Smooth muscle cell (in vitro differentiated cells): ENCODE results near the gene ZCWPW1. TPM values are rescaled to one million over a fixed set of nuclear protein-coding genes. Genes with fewer than 3 reads are reported as not detected.
"Not testable (repeated sequence)": the region's sequence is repeated elsewhere in the genome, so short reads cannot be mapped to it uniquely, and the experiment has no call there.

Experiments
- DNase-seq: peaks from one replicate; lab custom pipeline; 2025; ENCODE audit not compliant: unreplicated experiment; lab: John Stamatoyannopoulos, UW
- H2AFZ ChIP-seq: fragments of 200-600 bp; sonication (generic); 2 replicates; pipeline ENCODE4 v1.6.0; 2016; ENCODE audit warnings: antibody characterized with exemption, low read depth, mild to moderate bottlenecking
- H3F3A ChIP-seq: fragments of 200-600 bp; sonication (generic); 2 replicates; pipeline ENCODE4 v1.6.0; 2017; ENCODE audit warnings: antibody characterized with exemption, low read depth
- H3K27ac ChIP-seq: fragments of 200-600 bp; sonication (generic); 2 replicates; pipeline ENCODE4 v1.5.1; 2016; ENCODE audit warnings: low read depth, mild to moderate bottlenecking
- H3K27me3 ChIP-seq: fragments of 200-600 bp; sonication (generic); 2 replicates; pipeline ENCODE4 v1.6.1; 2016; ENCODE audit warnings: low read depth, mild to moderate bottlenecking
- H3K36me3 ChIP-seq: fragments of 200-600 bp; sonication (generic); 2 replicates; pipeline ENCODE4 v1.5.1; 2016; ENCODE audit warnings: low read depth
- H3K4me1 ChIP-seq: fragments of 200-600 bp; sonication (generic); 2 replicates; pipeline ENCODE4 v1.5.1; 2016; ENCODE audit warnings: low read depth
- H3K4me2 ChIP-seq: fragments of 200-600 bp; sonication (generic); 2 replicates; pipeline ENCODE4 v1.6.0; 2016; ENCODE audit warnings: mild to moderate bottlenecking
- H3K4me3 ChIP-seq: fragments of 200-600 bp; sonication (generic); 2 replicates; pipeline ENCODE4 v1.5.1; 2016; ENCODE audit warnings: mild to moderate bottlenecking
- H3K79me2 ChIP-seq: fragments of 200-600 bp; sonication (generic); 2 replicates; pipeline ENCODE4 v1.6.0; 2016; ENCODE audit warnings: low read depth, mild to moderate bottlenecking
- H3K9ac ChIP-seq: fragments of 200-600 bp; sonication (generic); 2 replicates; pipeline ENCODE4 v1.6.0; 2016; ENCODE audit warnings: low read depth
- H3K9me3 ChIP-seq: fragments of 200-600 bp; sonication (generic); replicated peaks from 2 replicates; pipeline ENCODE4 v1.5.1; 2016; ENCODE audit warnings: low read depth
- H4K20me1 ChIP-seq: fragments of 200-600 bp; sonication (generic); 2 replicates; pipeline ENCODE4 v1.6.0; 2016; ENCODE audit warnings: low read depth
- WGBS: methylation state at CpG from one replicate; pipeline ENCODE4 v1.1.7; 2016; ENCODE audit warnings: low lambda C conversion rate; 5-methylcytosine and 5-hydroxymethylcytosine counted together
- polyA plus RNA-seq: library from polyadenylated mRNA; unstranded; fragments of >200 nt; fragmentation: Nextera tagmentation; extraction: Ambion mirVana; gene quantifications from 2 replicates; pipeline ENCODE4 v1.2.1, GENCODE V29; 2016
- total RNA-seq: library from RNA; depleted of rRNA; stranded (reverse); fragments of >200 nt; gene quantifications from 2 replicates; pipeline ENCODE4 v1.2.3, GENCODE V29; 2014
- TF ChIP-seq, protein P1 (sequence below): fragments of 200-600 bp; sonication (generic); IDR thresholded peaks from 2 replicates; pipeline ENCODE4 v1.5.1; 2017; ENCODE audit warnings: borderline replicate concordance, mild to moderate bottlenecking, antibody characterized with exemption; ENCODE audit not compliant: insufficient read depth, poor library complexity, severe bottlenecking

The ZCWPW1 gene
- total and polyA plus RNA-seq, 2 experiments from 2014 or later: 3.9 to 5.3 TPM

DNA sequence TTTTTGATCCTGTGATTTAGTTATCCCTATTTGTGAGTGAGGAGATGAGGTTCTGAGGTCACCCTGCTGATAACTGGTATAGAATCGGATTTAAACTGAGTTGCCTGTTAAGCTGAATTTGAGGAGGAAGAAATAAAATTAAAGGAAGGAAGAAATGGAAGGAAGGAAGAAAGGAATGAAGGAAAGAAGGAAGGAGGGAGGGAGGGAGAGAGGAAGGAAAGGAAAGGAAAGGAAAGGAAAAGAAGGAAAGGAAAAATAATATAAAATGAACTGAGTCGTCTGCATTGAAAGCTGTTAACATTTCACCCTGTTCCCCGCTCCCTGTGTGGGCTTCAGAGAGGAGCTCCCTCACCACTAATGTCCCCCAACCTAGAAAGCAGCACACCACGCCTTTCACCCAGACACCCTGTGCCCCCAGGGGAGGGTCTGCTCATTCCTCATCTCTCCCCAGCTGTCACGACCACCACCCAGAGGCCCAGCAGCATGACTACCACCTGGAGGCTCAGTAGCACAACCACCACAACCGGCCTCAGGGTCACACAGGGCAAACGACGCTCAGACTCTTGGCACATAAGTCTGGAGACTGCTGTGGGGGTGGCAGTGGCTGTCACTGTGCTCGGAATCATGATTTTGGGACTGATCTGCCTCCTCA, 38.9 kb downstream of the ZCWPW1 start:
- 77% methylated on average over 9 of the region's 9 CpGs for WGBS
- H3F3A ChIP-seq: no peaks in the 10 kb centered on the region
- no peaks in the 10 kb centered on the region for H4K20me1 ChIP-seq
- no peak for DNase-seq
- no peaks in the 10 kb centered on the region for H3K9me3 ChIP-seq
- TF ChIP-seq, protein P1, sequence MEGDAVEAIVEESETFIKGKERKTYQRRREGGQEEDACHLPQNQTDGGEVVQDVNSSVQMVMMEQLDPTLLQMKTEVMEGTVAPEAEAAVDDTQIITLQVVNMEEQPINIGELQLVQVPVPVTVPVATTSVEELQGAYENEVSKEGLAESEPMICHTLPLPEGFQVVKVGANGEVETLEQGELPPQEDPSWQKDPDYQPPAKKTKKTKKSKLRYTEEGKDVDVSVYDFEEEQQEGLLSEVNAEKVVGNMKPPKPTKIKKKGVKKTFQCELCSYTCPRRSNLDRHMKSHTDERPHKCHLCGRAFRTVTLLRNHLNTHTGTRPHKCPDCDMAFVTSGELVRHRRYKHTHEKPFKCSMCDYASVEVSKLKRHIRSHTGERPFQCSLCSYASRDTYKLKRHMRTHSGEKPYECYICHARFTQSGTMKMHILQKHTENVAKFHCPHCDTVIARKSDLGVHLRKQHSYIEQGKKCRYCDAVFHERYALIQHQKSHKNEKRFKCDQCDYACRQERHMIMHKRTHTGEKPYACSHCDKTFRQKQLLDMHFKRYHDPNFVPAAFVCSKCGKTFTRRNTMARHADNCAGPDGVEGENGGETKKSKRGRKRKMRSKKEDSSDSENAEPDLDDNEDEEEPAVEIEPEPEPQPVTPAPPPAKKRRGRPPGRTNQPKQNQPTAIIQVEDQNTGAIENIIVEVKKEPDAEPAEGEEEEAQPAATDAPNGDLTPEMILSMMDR: no peak
- H3K27ac ChIP-seq: no peak overlapping the region
- H3K4me1 ChIP-seq: no peaks in the 10 kb centered on the region
- H3K4me2 ChIP-seq: no peak overlapping the region
- no peak overlapping the region for H3K9ac ChIP-seq
- H3K27me3 ChIP-seq: peaks cover 12% of the 10 kb centered on the region
- no peaks in the 10 kb centered on the region for H3K36me3 ChIP-seq
- H3K79me2 ChIP-seq: no peaks in the 10 kb centered on the region
- H2AFZ ChIP-seq: no peak overlapping the region
- H3K4me3 ChIP-seq: no peak overlapping the region

DNA sequence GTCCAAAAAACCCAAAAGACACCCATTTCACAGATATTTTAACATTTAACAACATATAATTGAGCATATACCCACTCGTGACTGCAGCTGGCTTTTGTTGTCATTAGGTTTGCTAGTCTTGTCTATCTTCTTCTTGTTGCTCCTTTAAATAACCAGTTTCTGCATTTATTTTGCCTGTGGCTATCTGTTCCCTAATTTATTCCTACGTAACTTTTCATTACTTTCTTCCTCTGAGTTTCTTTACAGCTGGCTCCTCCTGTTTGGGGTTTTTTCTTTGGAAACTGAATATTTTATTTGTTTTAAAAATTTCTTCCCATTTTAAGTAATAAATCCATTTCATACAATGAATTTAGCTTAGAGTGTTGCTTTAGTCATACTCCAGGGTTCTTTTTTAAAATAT, 40.8 kb downstream of the ZCWPW1 start:
- peaks cover 10% of the 10 kb centered on the region for H3K27me3 ChIP-seq
- no peak overlapping the region for H3K4me3 ChIP-seq
- H4K20me1 ChIP-seq: no peaks in the 10 kb centered on the region
- H3K27ac ChIP-seq: no peak overlapping the region
- WGBS: 70% methylated on average over 2 of the region's 2 CpGs
- H3F3A ChIP-seq: no peaks in the 10 kb centered on the region
- H3K79me2 ChIP-seq: no peaks in the 10 kb centered on the region
- no peak for DNase-seq
- no peak overlapping the region for H3K4me2 ChIP-seq
- H3K4me1 ChIP-seq: no peaks in the 10 kb centered on the region
- TF ChIP-seq, protein P1: no peak
- H3K36me3 ChIP-seq: no peaks in the 10 kb centered on the region
- H2AFZ ChIP-seq: no peak overlapping the region
- no peak overlapping the region for H3K9ac ChIP-seq
- H3K9me3 ChIP-seq: no peaks in the 10 kb centered on the region

DNA sequence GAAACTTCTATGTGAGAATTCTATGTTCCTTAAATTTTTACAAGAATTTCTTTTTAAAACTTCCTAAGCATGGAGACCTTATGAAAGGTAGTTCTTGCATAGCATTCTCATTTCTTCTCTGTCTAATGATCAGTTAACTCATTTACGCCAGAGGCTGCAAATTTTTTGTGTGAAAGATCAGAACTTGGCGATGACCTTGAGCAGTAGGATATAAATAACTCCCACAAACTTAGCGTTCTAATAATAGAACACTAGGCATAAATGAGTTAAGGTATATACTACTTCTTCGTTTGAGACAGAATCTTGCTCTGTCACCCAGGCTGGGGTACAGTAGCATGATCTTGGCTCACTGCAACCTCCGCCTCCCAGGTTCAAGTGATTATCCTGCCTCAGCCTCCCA, 41.6 kb downstream of the ZCWPW1 start:
- H3K9ac ChIP-seq: no peak overlapping the region
- H3K4me2 ChIP-seq: no peak overlapping the region
- peaks cover 10% of the 10 kb centered on the region for H3K27me3 ChIP-seq
- H3K4me3 ChIP-seq: no peak overlapping the region
- no peaks in the 10 kb centered on the region for H3K4me1 ChIP-seq
- no peak overlapping the region for H3K27ac ChIP-seq
- TF ChIP-seq, protein P1: no peak
- no peaks in the 10 kb centered on the region for H3K9me3 ChIP-seq
- H4K20me1 ChIP-seq: no peaks in the 10 kb centered on the region
- H2AFZ ChIP-seq: no peak overlapping the region
- no peak for DNase-seq
- H3K36me3 ChIP-seq: no peaks in the 10 kb centered on the region
- no peaks in the 10 kb centered on the region for H3F3A ChIP-seq
- 95% methylated on average over 5 of the region's 5 CpGs for WGBS
- no peaks in the 10 kb centered on the region for H3K79me2 ChIP-seq

DNA sequence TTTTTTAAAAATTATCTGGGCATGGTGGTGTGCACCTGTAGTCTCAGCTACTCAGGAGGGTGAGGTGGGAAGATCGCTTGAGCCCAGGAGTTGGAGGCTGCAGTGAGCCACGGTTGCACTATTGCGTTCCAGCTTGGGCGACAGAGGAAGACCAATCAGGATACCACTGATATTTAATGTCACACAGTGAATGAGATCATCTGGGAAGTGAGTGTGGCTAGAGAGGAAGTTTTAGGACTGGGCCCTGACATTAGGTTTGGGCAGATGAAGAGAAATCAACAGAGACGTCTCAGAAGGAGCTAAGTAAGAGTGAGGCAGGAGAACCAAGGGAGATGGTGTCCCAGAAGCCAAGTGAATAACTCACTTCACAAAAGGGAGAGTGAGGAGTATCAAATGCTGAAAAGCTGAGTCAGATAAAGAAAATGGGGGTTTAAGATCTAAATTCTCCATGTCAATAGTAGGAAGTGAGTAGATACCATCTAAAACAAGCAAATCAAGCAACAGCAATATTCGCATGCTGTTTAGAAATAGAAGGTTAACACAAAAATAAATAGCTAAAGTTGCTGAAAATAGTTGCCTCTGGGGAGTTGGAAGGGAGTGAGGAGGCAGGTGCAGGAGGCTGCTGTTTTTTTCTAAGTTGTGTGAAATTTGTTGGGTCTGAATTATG, 43.7 kb downstream of the ZCWPW1 start:
- no peaks in the 10 kb centered on the region for H3K9me3 ChIP-seq
- peaks cover 10% of the 10 kb centered on the region for H3K27me3 ChIP-seq
- no peaks in the 10 kb centered on the region for H3K36me3 ChIP-seq
- H3K9ac ChIP-seq: no peak overlapping the region
- H4K20me1 ChIP-seq: no peaks in the 10 kb centered on the region
- no peaks in the 10 kb centered on the region for H3K4me1 ChIP-seq
- no peaks in the 10 kb centered on the region for H3K79me2 ChIP-seq
- H3K4me3 ChIP-seq: no peak overlapping the region
- no peak overlapping the region for H3K27ac ChIP-seq
- H3F3A ChIP-seq: no peaks in the 10 kb centered on the region
- TF ChIP-seq, protein P1: no peak
- 88% methylated on average over 6 of the region's 6 CpGs for WGBS
- H3K4me2 ChIP-seq: no peak overlapping the region
- no peak for DNase-seq
- H2AFZ ChIP-seq: no peak overlapping the region

DNA sequence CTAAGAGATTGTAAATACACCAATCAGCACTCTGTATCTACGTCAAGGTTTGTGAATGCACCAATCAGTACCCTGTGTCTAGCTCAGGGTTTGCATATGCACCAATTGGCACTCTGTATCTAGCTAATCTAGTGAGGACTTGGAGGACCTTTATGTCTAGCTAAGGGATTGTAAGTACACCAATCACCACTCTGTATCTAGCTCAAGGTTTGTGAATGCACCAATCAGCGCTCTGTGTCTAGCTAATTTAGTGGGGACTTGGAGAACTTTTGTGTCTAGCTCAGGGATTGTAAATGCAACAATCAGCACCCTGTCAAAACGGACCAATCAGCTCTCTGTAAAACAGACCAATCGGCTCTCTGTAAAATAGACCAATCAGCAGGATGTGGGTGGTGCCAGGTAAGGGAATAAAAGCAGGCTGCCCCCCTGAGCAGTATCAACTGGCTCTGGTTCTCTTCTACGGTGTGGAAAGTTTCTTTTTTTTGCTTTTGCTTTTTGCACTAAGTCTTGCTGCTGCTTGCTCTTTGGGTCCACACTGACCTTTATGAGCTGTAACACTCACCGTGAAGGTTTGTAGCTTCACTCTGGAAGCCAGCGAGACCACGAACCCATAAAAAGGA, 46.2 kb downstream of the ZCWPW1 start:
- H3K9ac ChIP-seq, H3K4me1 ChIP-seq, H3K27ac ChIP-seq, H3F3A ChIP-seq, H3K4me3 ChIP-seq, H4K20me1 ChIP-seq, H3K27me3 ChIP-seq, H3K36me3 ChIP-seq, H3K4me2 ChIP-seq, H3K79me2 ChIP-seq, H2AFZ ChIP-seq, DNase-seq, H3K9me3 ChIP-seq: not testable (repeated sequence)
- WGBS: 92% methylated on average over 8 of the region's 8 CpGs
